GM12878 (cell line): ENCODE data around the gene HID1. TPM values are rescaled to one million over a fixed set of nuclear protein-coding genes. Genes with fewer than 3 reads are reported as not detected.

ENCODE experiments used
- ATAC-seq: fragments of 200-7000 bp; cut with Tn5 transposase; 3 replicates; pipeline ENCODE4 v1.9.1; 2020; ENCODE audit warnings: mild to moderate bottlenecking, moderate library complexity
- BruUV-seq: library from RNA; stranded (reverse); fragments of 400-500 nt; replicated peaks from 2 replicates; lab custom pipeline; 2021; lab: Mats Ljungman, UMichigan
- CTCF ChIA-PET: fragments of 300-600 bp; sonication (Branson Sonifier 250); formaldehyde crosslinking; extraction: SDS; loops from one replicate; lab custom pipeline; 2021; ENCODE audit warnings: inconsistent platforms; lab: Yijun Ruan, JAX
- POLR2A ChIA-PET: fragments of 350-600 bp; formaldehyde crosslinking; extraction: SDS; loops from one replicate; lab custom pipeline; 2021; ENCODE audit warnings: inconsistent platforms; lab: Charles Lee
- RAD21 ChIA-PET: fragments of 300-600 bp; sonication (Branson Sonifier 250); formaldehyde crosslinking; loops from one replicate; lab custom pipeline; 2023; ENCODE audit warnings: antibody characterized with exemption; ENCODE audit not compliant: unreplicated experiment; lab: Charles Lee
- SMC1A ChIA-PET: fragments of 300-600 bp; sonication (Branson Sonifier 250); formaldehyde crosslinking; loops from one replicate; lab custom pipeline; 2023; ENCODE audit not compliant: unreplicated experiment, uncharacterized antibody; lab: Charles Lee
- DNase-seq: peaks from one replicate; pipeline ENCODE4 v3.0.0-alpha.2; 2011; ENCODE audit warnings: low read depth, low spot score
- FAIRE-seq: peaks from 3 replicates; lab custom pipeline; 2011; peaks lifted over from hg19 to GRCh38; lab: Jason Lieb, UNC
- H2AFZ ChIP-seq: 2 replicates; pipeline ENCODE4 v1.6.0; 2011; ENCODE audit warnings: low read depth, low read length, control low read depth; ENCODE audit not compliant: control insufficient read depth
- H3K27ac ChIP-seq: 2 replicates; pipeline ENCODE4 v1.5.1; 2011; ENCODE audit warnings: control low read depth; ENCODE audit not compliant: control insufficient read depth, insufficient read depth
- H3K27me3 ChIP-seq, 2 experiments: replicated peaks in 1 of 2; 2 replicates each; pipeline versions ENCODE4 v1.6.0 to v1.6.1; 2011; ENCODE audit warnings: low read length in 1 of 2; ENCODE audit not compliant: control insufficient read depth in 2 of 2, insufficient read depth in 2 of 2
- H3K36me3 ChIP-seq, 2 experiments: 2 replicates each; pipeline ENCODE4 v1.5.1; 2011; ENCODE audit warnings: low read length in 1 of 2; ENCODE audit not compliant: control insufficient read depth in 2 of 2, insufficient read depth in 2 of 2
- H3K4me1 ChIP-seq: 2 replicates; pipeline ENCODE4 v1.6.1; 2011; ENCODE audit warnings: mild to moderate bottlenecking, low read length, moderate library complexity, mixed read lengths; ENCODE audit not compliant: control insufficient read depth, insufficient read depth
- H3K4me2 ChIP-seq: 2 replicates; pipeline ENCODE4 v1.6.0; 2011; ENCODE audit warnings: control low read depth; ENCODE audit not compliant: control insufficient read depth, insufficient read depth
- H3K4me3 ChIP-seq: fragments of 200-600 bp; sonication (generic); 2 replicates; pipeline ENCODE4 v1.5.1; 2016
- H3K79me2 ChIP-seq: 2 replicates; pipeline ENCODE4 v1.6.0; 2011; ENCODE audit warnings: low read length; ENCODE audit not compliant: control insufficient read depth, insufficient read depth
- H3K9ac ChIP-seq: 2 replicates; pipeline ENCODE4 v1.8.0; 2011; ENCODE audit warnings: low read length, control low read depth, mixed read lengths; ENCODE audit not compliant: control insufficient read depth, insufficient read depth
- H3K9me3 ChIP-seq: replicated peaks from 3 replicates; pipeline ENCODE4 v1.5.1; 2011; ENCODE audit warnings: mild to moderate bottlenecking, low read length; ENCODE audit not compliant: control insufficient read depth, insufficient read depth
- H4K20me1 ChIP-seq: 2 replicates; pipeline ENCODE4 v1.6.0; 2011; ENCODE audit not compliant: control insufficient read depth, insufficient read depth
- CHD2 ChIP-seq: IDR thresholded peaks from 2 replicates; pipeline ENCODE4 v1.6.1; 2011; ENCODE audit warnings: low read depth, low read length, improper control_type of control experiment, borderline replicate concordance
- EP300 ChIP-seq, 2 experiments: fragments of 150-350 bp in 1 of 2; IDR thresholded peaks; 2 replicates each; pipeline ENCODE4 v1.6.1; 2011 to 2012; ENCODE audit warnings: low read depth in 2 of 2, low read length in 2 of 2, borderline replicate concordance in 1 of 2, improper control_type of control experiment in 1 of 2, inconsistent platforms in 1 of 2; ENCODE audit not compliant: control insufficient read depth in 1 of 2
- EZH2 ChIP-seq: IDR thresholded peaks from 2 replicates; pipeline ENCODE4 v1.6.1; 2012; ENCODE audit warnings: low read depth, mild to moderate bottlenecking, control low read depth, inconsistent platforms, low read length, borderline replicate concordance; ENCODE audit not compliant: control insufficient read depth
- IKZF2 ChIP-seq, 2 experiments: fragments of 450-650 bp; IDR thresholded peaks; 2 replicates each; pipeline ENCODE4 v1.6.1; 2017; ENCODE audit warnings: mild to moderate bottlenecking in 2 of 2, moderate library complexity in 2 of 2
- MXI1 ChIP-seq: fragments of 150-350 bp; IDR thresholded peaks from 2 replicates; pipeline ENCODE4 v1.6.1; 2011; ENCODE audit warnings: low read depth, mild to moderate bottlenecking, inconsistent platforms, low read length, improper control_type of control experiment
- NR2F1 ChIP-seq: fragments of 450-650 bp; conservative IDR thresholded peaks from 2 replicates; pipeline ENCODE4 v1.6.1; 2017; ENCODE audit warnings: mild to moderate bottlenecking
- NRF1 ChIP-seq: conservative IDR thresholded peaks from 2 replicates; pipeline ENCODE4 v1.6.1; 2011; ENCODE audit warnings: mild to moderate bottlenecking, low read depth, low read length, improper control_type of control experiment
- PKNOX1 ChIP-seq: fragments of 450-650 bp; IDR thresholded peaks from 2 replicates; pipeline ENCODE4 v1.6.1; 2016; ENCODE audit warnings: mild to moderate bottlenecking
- STAT1 ChIP-seq: fragments of 450-650 bp; conservative IDR thresholded peaks from 2 replicates; pipeline ENCODE4 v1.6.1; 2014; ENCODE audit warnings: antibody characterized with exemption, mild to moderate bottlenecking
- USF2 ChIP-seq: IDR thresholded peaks from 2 replicates; pipeline ENCODE4 v1.6.1; 2011; ENCODE audit warnings: low read depth, low read length, improper control_type of control experiment, borderline replicate concordance
- ZBTB11 ChIP-seq: fragments of 450-650 bp; formaldehyde crosslinking; IDR thresholded peaks from 2 replicates; pipeline ENCODE4 v1.5.0; 2022; ENCODE audit warnings: mild to moderate bottlenecking, missing genetic modification characterization
- WGBS: methylation state at CpG from one replicate; pipeline ENCODE4 v1.1.6; 2016; ENCODE audit warnings: low lambda C conversion rate; ENCODE audit not compliant: insufficient replicate concordance, insufficient coverage; ENCODE audit errors: missing lambda C conversion rate; 5-methylcytosine and 5-hydroxymethylcytosine counted together
- in situ Hi-C: fragments of 300-500 bp; cut with MboI; formaldehyde crosslinking; loops from 9 replicates; pipeline ENCODE4 v1.14.3; 2018; ENCODE audit warnings: mixed read lengths
- intact Hi-C: fragments of 100-400 bp; cut with micrococcal nuclease; formaldehyde crosslinking; loops from one replicate; pipeline ENCODE4 v1.14.2; 2022; ENCODE audit not compliant: unreplicated experiment
- polyA plus RNA-seq, 11 experiments: library from polyadenylated mRNA; depleted of rRNA in 4 of 11; unstranded in 6 of 11; stranded (reverse) in 5 of 11; fragments of >200 nt; fragmentation: Nextera tagmentation in 4 of 11; fragmentation: Illumina TruSeq in 1 of 11; extraction: Ambion mirVana in 4 of 11; extraction: Trizol in 1 of 11; gene quantifications; 1 replicate in 1 of 11; 2 replicates in 10 of 11; pipeline versions ENCODE4 v1.2.1 to v1.2.3, GENCODE V29; 2011 to 2016; ENCODE audit warnings: inconsistent platforms in 2 of 11, missing spikeins in 2 of 11, low read depth in 1 of 11
- total RNA-seq, 4 experiments: library from RNA; depleted of rRNA in 3 of 4; stranded (reverse); fragments of >200 nt in 3 of 4; fragmentation: Illumina TruSeq in 1 of 4; extraction: Trizol in 1 of 4; gene quantifications; 2 replicates each; pipeline versions ENCODE4 v1.2.1 to v1.2.3, GENCODE V29; 2013 to 2021
- TF ChIP-seq, protein P1 (sequence below): fragments of 450-650 bp; IDR thresholded peaks from 2 replicates; pipeline ENCODE4 v1.6.1; 2016; ENCODE audit warnings: mild to moderate bottlenecking, moderate library complexity, borderline replicate concordance

HID1 gene
- total and polyA plus RNA-seq, 10 of the 15 experiments (the other 5 are each of a cell fraction or from before 2014, with no cell fraction given) = 0.04 to 0.77 (median 0.32) TPM; not detected in 2

- in situ Hi-C loops (no loop called here), intact Hi-C loops (no loop called here)
- no peaks in the 10 kb centered on the region; the same call in 2 of the 3 replicates for H3K9me3 ChIP-seq
- H2AFZ ChIP-seq = no peak overlapping the region
- ATAC-seq (no peak), FAIRE-seq (no peak), DNase-seq (no peak)
- no peak overlapping the region for H3K4me2 ChIP-seq
- SMC1A ChIA-PET = no interaction called here
- H3K27me3 ChIP-seq = no peaks in the 10 kb centered on the region
- no peaks in the 10 kb centered on the region for H3K79me2 ChIP-seq
- POLR2A ChIA-PET = no interaction called here
- 60% methylated on average over 15 of the region's 15 CpGs for WGBS
- no TSS peak for BruUV-seq
- H3K9ac ChIP-seq = no peak overlapping the region
- no peak overlapping the region for H3K4me3 ChIP-seq
- no peaks in the 10 kb centered on the region for H3K36me3 ChIP-seq
- CTCF ChIA-PET = interaction anchor here (13.8 kb wide), 1 partner anchor 30 kb away, joined by 274 read pairs; the partner anchor contains the start of genes OTOP2 and USH1G
- RAD21 ChIA-PET = no interaction called here
- H3K27ac ChIP-seq = no peak overlapping the region
- no peaks in the 10 kb centered on the region for H4K20me1 ChIP-seq
- no peaks in the 10 kb centered on the region for H3K4me1 ChIP-seq
- no peak for TF ChIP-seq USF2
- TF ChIP-seq, protein P1, sequence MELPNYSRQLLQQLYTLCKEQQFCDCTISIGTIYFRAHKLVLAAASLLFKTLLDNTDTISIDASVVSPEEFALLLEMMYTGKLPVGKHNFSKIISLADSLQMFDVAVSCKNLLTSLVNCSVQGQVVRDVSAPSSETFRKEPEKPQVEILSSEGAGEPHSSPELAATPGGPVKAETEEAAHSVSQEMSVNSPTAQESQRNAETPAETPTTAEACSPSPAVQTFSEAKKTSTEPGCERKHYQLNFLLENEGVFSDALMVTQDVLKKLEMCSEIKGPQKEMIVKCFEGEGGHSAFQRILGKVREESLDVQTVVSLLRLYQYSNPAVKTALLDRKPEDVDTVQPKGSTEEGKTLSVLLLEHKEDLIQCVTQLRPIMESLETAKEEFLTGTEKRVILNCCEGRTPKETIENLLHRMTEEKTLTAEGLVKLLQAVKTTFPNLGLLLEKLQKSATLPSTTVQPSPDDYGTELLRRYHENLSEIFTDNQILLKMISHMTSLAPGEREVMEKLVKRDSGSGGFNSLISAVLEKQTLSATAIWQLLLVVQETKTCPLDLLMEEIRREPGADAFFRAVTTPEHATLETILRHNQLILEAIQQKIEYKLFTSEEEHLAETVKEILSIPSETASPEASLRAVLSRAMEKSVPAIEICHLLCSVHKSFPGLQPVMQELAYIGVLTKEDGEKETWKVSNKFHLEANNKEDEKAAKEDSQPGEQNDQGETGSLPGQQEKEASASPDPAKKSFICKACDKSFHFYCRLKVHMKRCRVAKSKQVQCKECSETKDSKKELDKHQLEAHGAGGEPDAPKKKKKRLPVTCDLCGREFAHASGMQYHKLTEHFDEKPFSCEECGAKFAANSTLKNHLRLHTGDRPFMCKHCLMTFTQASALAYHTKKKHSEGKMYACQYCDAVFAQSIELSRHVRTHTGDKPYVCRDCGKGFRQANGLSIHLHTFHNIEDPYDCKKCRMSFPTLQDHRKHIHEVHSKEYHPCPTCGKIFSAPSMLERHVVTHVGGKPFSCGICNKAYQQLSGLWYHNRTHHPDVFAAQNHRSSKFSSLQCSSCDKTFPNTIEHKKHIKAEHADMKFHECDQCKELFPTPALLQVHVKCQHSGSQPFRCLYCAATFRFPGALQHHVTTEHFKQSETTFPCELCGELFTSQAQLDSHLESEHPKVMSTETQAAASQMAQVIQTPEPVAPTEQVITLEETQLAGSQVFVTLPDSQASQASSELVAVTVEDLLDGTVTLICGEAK = no peak
- TF ChIP-seq PKNOX1 = no peak
- TF ChIP-seq ZBTB11 (CRISPR knock-in tag) = no peak
- no peak for TF ChIP-seq NRF1
- TF ChIP-seq EP300 (IDR thresholded peaks at IDR 0.05; ENCODE audit: borderline replicate concordance in 1 of 2, control insufficient read depth in 1 of 2, low read depth in 2 of 2, low read length in 2 of 2) = no peak
- no peak for TF ChIP-seq MXI1
- TF ChIP-seq STAT1 = no peak
- TF ChIP-seq NR2F1 = no peak
- TF ChIP-seq IKZF2 (IDR thresholded peaks at IDR 0.05) = no peak
- TF ChIP-seq CHD2 = no peak
- no peak for TF ChIP-seq EZH2
These were observed 18.4 kb downstream of the HID1 start for GRCh38 chr17:74954115-74954514.
